Body of pancreas (tissue), 4 donors: ENCODE data around the gene ATP8B4.

Experiments
- POLR2A ChIP-seq, 3 donors: fragments of 450-650 bp; IDR thresholded peaks; one replicate each; pipeline ENCODE4 v1.6.1; 2016; ENCODE audit warnings: antibody characterized with exemption in 3 of 3, mild to moderate bottlenecking in 2 of 3
- TF ChIP-seq, protein P1 (sequence below), 7 experiments: fragments of 450-650 bp in 4 of 7; fragments of 200-600 bp in 3 of 7; sonication (generic) in 3 of 7; IDR thresholded peaks; one replicate each; pipeline ENCODE4 v1.5.1; 2016 to 2019; ENCODE audit warnings: antibody characterized with exemption in 7 of 7

DNA sequence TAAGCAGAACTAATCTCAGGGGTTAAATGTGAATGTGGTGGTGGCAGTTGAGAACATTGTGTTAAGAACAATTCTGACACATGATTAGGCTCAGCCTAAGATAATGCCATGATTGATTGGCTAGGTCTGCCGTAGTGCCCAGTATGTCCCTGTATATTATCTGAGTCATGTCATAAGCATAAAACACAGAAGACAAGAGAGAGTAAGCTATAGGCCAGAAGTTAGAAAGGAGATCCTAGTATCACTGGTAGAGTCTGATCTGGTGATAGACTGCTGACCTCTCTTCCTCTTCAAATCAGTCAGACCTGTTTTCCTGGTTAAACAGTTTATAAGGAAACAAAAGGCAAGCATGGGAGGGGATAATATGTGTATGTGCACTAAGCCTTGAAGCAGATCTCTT, 30.1 kb upstream of the ATP8B4 start:
- TF ChIP-seq, protein P1, sequence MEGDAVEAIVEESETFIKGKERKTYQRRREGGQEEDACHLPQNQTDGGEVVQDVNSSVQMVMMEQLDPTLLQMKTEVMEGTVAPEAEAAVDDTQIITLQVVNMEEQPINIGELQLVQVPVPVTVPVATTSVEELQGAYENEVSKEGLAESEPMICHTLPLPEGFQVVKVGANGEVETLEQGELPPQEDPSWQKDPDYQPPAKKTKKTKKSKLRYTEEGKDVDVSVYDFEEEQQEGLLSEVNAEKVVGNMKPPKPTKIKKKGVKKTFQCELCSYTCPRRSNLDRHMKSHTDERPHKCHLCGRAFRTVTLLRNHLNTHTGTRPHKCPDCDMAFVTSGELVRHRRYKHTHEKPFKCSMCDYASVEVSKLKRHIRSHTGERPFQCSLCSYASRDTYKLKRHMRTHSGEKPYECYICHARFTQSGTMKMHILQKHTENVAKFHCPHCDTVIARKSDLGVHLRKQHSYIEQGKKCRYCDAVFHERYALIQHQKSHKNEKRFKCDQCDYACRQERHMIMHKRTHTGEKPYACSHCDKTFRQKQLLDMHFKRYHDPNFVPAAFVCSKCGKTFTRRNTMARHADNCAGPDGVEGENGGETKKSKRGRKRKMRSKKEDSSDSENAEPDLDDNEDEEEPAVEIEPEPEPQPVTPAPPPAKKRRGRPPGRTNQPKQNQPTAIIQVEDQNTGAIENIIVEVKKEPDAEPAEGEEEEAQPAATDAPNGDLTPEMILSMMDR (IDR thresholded peaks at IDR 0.05), result no peak
- no peak for TF ChIP-seq POLR2A (IDR thresholded peaks at IDR 0.05)
